Raji (cell line): ENCODE results near the gene RAB3C.

Source experiments
- POLR2A ChIP-seq: IDR thresholded peaks from 2 replicates; pipeline ENCODE4 v1.6.1; 2011; ENCODE audit warnings: low read depth, low read length, control low read depth; ENCODE audit not compliant: insufficient read depth

RAB3C gene

DNA sequence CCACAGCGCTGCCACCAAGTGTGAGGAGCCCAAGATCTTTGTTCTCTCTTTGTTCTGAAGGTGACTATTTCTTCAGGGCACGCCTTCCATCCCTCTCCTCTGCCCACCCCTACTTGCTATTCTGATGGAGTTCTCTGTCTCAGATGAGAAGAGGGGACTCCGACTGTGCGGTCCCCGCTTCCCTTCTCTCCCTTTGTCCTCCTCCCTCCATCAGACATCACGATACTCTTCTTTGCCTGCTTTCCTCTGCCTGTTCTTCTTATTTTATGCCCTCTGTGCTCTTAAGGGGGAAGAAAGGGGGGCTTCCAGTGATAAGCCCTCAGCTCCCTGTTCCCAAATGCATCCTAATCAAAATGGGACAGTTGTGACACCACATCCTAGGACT, 307.8 kb downstream of the RAB3C start:
- no peak for TF ChIP-seq POLR2A

DNA sequence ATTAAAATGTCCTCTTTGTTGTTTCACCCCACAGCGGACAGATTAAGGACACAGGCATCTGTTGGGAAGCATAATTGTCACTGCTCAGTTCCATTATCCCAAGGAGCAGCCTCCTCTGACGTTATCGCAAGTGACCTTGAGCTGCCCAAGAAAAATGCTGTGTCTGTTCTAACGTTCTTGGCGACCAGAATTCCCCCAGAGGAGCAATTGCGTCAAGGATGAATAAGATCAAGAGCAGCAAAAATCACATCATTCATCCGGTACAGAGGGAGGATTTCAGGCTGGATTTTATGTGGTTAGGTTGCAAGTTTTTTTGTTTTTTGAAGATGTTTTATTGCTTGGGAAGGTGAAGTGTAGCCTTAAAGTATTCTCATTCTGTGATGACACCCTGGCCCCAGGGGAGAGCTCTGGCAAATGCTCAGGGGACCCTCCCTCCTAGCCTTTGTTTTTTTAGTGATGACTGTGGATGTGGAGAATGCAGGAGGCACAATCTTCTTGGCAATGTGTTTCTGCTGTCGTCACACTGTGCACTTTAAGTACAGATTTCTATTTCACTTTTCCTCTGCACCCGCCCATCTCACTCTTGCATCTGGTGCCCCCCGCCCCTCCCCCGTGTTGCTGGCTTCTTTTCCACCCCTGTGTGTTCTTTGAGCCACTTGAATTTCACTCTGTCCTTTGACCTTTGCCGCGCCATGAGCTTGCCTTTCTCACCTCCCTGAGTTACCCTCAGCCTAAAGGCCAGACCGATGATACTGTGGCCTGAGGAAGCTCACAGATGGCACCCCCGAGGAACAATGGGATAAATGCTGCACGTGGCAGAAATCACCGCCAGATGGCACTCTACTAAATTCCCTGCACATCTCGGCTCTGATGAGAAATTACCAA, 308.5 kb downstream of the RAB3C start:
- TF ChIP-seq POLR2A: no peak

DNA sequence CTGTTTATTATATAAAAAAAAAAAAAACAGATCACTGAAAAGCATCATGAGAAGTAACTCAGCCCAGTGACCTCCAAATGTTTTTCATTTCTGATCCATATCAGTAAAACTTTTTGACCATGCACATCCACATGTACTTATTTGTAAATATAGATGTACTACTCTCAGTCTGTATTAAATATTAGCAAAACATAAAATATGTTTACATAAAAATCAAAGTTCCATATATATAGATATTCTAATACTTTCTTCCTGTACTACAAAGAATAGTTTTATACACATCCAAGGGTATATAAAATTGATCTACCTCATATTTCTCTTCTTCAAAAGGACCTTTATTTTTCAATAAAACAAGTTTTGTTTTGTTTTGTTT, 309.1 kb downstream of the RAB3C start:
- TF ChIP-seq POLR2A: no peak

DNA sequence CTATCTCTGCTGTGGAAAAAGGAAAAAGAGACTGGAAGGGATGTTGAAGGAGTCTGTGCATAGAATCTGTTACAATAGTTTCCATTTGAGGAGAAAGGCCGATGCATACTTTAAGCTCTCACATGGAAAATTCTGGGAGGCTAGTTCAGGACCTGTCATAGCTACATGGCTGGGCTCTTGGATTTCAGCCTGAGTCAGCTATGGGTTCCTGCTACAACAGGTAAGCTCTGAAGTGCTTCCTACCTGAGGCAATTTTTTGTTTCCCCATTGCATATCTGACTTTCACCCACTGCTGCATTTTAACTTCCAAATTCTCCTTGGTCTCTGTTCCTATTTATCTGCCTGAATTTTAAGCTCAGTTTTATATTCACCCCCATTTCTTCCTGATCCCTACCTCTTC, 310.7 kb downstream of the RAB3C start:
- no peak for TF ChIP-seq POLR2A

DNA sequence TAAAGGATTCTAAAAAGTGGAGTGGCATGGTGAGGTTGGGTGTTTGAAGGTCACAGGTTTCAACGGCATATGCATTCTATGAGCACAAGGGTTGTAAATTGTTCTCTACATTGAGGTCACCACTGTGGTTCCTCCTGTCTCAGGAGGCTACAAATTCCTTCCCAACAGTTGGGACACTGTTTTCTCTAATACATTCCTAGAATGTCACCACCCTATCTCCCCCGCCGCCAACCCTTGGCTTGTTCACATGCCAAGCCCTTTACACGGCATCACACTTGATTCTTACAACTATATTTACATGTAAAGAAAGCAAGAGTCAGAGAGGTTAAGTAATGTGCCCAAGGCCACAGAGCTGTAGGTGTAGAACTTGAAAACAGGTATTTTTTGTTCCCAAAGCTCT, 315.1 kb downstream of the RAB3C start:
- no peak for TF ChIP-seq POLR2A

DNA sequence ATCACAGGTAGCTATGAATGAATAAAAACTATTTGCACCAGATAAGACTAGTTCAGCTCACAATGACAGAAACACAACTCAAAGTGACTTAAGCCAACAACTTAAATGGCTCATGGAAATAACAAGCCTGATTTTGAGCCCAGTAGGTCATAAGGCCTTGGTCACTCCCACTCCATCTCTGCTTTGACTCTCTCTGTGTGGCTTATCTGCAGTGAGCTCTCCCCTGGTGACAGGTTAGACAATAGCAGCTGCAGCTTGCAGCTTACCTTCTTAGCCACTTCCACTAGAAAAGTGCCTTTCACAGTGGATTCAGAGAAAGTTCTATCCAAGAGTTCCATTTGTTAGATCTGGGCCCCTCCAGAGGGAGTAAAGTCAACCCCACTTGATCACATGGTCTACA, 315.7 kb downstream of the RAB3C start:
- no peak for TF ChIP-seq POLR2A

DNA sequence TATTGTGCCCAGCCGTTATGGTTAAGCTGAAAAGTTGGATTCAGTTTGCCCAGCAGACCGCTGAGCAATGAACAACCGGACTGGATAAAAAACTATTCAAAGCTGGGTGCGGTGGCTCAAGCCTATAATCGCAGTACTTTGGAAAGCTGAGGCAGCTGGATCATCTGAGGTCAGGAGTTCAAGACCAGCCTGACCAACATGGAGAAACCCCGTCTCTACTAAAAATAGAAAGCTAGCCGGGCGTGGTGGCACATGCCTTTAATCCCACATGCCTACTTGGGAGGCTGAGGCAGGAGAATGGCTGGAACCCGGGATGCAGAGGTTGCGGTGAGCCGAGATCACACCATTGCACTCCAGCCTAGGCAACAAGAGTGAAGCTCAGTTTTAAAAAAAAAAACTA, 318.4 kb downstream of the RAB3C start:
- no peak for TF ChIP-seq POLR2A

DNA sequence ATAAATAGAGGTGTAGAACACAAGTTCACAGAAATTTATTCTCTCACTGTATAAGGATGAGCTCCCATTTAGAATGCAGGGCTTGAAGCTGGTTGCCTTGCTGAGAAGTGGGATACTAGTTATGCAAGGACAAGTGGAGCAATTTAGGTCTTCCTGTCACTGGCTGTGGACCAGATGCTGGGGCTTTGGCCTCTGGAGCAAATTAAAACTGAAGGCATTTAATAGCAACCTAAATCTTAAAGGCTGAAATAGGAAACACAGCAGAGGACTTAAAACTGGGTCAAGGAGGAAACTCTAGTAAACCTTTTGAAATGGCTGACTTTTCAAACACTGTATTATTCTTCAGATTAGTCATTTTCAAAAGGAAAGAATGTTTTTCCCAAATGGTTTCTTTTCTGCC, 319.4 kb downstream of the RAB3C start:
- TF ChIP-seq POLR2A: no peak

DNA sequence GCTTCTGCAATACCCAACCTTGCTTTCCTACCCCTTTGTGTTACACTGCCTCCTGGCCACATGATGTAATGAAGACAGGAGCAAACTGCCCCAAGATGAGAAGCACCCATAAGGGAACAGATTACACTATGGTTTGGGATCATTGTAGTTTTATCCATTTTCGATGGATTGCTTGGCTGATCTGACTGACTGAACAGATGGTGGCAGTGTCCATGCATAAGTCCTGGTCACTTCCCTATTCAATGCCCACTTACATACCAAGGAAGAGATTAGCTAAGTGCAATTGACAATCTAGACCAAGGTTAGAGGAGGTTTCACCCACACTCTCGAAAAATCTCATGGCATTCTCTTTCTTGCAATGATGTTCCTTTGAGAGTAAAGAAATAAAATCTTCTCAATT, 319.9 kb downstream of the RAB3C start:
- TF ChIP-seq POLR2A: no peak

DNA sequence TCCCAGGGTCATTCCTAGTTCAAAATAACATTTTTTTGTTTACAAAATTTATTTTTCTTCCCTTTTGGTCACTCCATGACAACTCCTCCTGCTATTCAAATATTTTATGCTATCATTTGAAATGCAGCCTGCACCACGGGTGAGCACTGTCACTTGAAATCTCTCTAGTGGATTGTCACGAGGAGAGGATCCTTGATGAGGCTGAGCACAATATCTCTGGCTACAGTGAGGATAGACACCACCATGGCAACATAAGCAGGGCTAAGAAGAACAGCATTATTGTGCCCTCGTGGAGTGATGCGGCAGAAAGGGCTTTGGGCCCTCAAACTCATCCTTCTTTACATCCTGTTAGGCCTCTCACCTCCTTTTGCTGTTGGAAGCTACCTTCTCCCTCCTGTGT, 321.9 kb downstream of the RAB3C start:
- TF ChIP-seq POLR2A: no peak

DNA sequence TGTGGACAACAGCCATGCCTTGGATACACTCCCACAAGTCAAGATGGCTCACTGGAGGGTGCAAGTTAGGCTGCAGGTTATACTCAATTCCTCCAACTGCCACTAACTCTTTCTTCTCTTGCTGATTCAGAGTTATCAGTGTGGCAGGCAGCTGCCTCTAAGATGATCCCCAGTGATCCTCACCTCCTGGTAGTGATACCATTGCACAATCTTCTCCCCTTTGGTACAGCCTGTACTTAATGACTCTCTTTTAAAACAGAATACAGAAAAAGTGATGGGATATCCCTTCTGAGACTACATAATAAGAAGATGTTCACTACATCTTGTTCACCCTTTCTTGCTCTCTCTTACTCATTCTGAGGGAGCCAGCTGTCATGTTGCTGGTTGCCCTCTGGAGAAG, 323.1 kb downstream of the RAB3C start:
- no peak for TF ChIP-seq POLR2A
